Endothelial cell of umbilical vein (primary cell): Measurements from ENCODE around the gene ELOA. TPM values are rescaled to one million over a fixed set of nuclear protein-coding genes. Genes with fewer than 3 reads are reported as not detected.

Experiments used
- BruUV-seq: library from RNA; stranded (reverse); fragments of 400-500 nt; replicated peaks from 2 replicates; lab custom pipeline; 2021; lab: Mats Ljungman, UMichigan
- CTCF ChIA-PET: fragments of 300-600, 350-600 bp; sonication (Branson Sonifier 250); formaldehyde crosslinking; loops from one replicate; lab custom pipeline; 2021; ENCODE audit warnings: antibody characterized with exemption, inconsistent platforms; lab: Charles Lee
- POLR2A ChIA-PET: fragments of 300-600, 350-600 bp; sonication (Branson Sonifier 250); formaldehyde crosslinking; loops from one replicate; lab custom pipeline; 2021; ENCODE audit warnings: antibody characterized with exemption, inconsistent platforms; lab: Charles Lee
- DNase-seq: peaks from one replicate; pipeline ENCODE4 v3.0.0-alpha.2; 2011; ENCODE audit warnings: low read depth, low spot score
- FAIRE-seq: peaks from 2 replicates; lab custom pipeline; 2011; peaks lifted over from hg19 to GRCh38; lab: Jason Lieb, UNC
- H2AFZ ChIP-seq: 2 replicates; pipeline ENCODE4 v1.6.0; 2012; ENCODE audit warnings: low read depth, low read length, control low read depth, inconsistent platforms
- H3K27ac ChIP-seq: 2 replicates; pipeline ENCODE4 v1.5.1; 2011; ENCODE audit warnings: low read depth, mild to moderate bottlenecking, control low read depth, low read length, moderate library complexity; ENCODE audit not compliant: insufficient read depth
- H3K27me3 ChIP-seq, 2 experiments: 2 replicates each; pipeline versions ENCODE4 v1.6.0 to v1.6.1; 2011; ENCODE audit warnings: low read length in 2 of 2, mixed read lengths in 1 of 2; ENCODE audit not compliant: control insufficient read depth in 2 of 2, insufficient read depth in 2 of 2
- H3K36me3 ChIP-seq, 2 experiments: 2 replicates in 1 of 2; 3 replicates in 1 of 2; pipeline ENCODE4 v1.5.1; 2011; ENCODE audit warnings: low read length in 2 of 2, mild to moderate bottlenecking in 1 of 2, moderate library complexity in 1 of 2; ENCODE audit not compliant: control insufficient read depth in 2 of 2, insufficient read depth in 2 of 2; ENCODE audit errors: extremely low read depth in 1 of 2
- H3K4me1 ChIP-seq: 3 replicates; pipeline ENCODE4 v1.5.1; 2011; ENCODE audit warnings: mild to moderate bottlenecking, low read length; ENCODE audit not compliant: control insufficient read depth, insufficient read depth; ENCODE audit errors: extremely low read depth
- H3K4me2 ChIP-seq: 2 replicates; pipeline ENCODE4 v1.6.1; 2011; ENCODE audit warnings: low read length, control low read depth, mixed read lengths; ENCODE audit not compliant: insufficient read depth
- H3K4me3 ChIP-seq, 3 experiments: fragments of 200-600 bp in 1 of 3; sonication (generic), shearing (Covaris generic) in 1 of 3; replicated peaks in 1 of 3; 2 replicates each; pipeline ENCODE4 v1.5.1; 2011 to 2016; ENCODE audit warnings: control low read depth in 3 of 3, low read length in 3 of 3, mild to moderate bottlenecking in 2 of 3, inconsistent platforms in 1 of 3, low read depth in 1 of 3, moderate library complexity in 1 of 3; ENCODE audit not compliant: insufficient read depth in 1 of 3
- H3K79me2 ChIP-seq: 2 replicates; pipeline ENCODE4 v1.6.0; 2012; ENCODE audit warnings: low read length, inconsistent platforms; ENCODE audit not compliant: control insufficient read depth, insufficient read depth
- H3K9ac ChIP-seq: replicated peaks from 2 replicates; pipeline ENCODE3; 2011; ENCODE audit warnings: low read length, control low read depth; ENCODE audit not compliant: insufficient read depth; ENCODE audit errors: extremely low read depth
- H3K9me1 ChIP-seq: replicated peaks from 3 replicates; pipeline ENCODE4 v1.6.0; 2011; ENCODE audit warnings: mild to moderate bottlenecking, low read length; ENCODE audit not compliant: control insufficient read depth, insufficient read depth; ENCODE audit errors: extremely low read depth
- H3K9me3 ChIP-seq: replicated peaks from 2 replicates; pipeline ENCODE4 v1.5.1; 2012; ENCODE audit warnings: low read length, inconsistent platforms; ENCODE audit not compliant: control insufficient read depth, insufficient read depth
- H4K20me1 ChIP-seq: replicated peaks from 2 replicates; pipeline ENCODE3; 2011; ENCODE audit warnings: mild to moderate bottlenecking, low read length; ENCODE audit not compliant: control insufficient read depth, insufficient read depth; ENCODE audit errors: extremely low read depth
- EZH2 ChIP-seq: IDR thresholded peaks from 2 replicates; pipeline ENCODE4 v1.6.1; 2012; ENCODE audit warnings: borderline replicate concordance, low read depth, mild to moderate bottlenecking, moderate library complexity, low read length, inconsistent platforms; ENCODE audit not compliant: severe bottlenecking
- FOS ChIP-seq: IDR thresholded peaks from 2 replicates; pipeline ENCODE4 v1.6.1; 2011; ENCODE audit warnings: mild to moderate bottlenecking, low read length, moderate library complexity, borderline replicate concordance; ENCODE audit not compliant: insufficient read depth
- GATA2 ChIP-seq: IDR thresholded peaks from 2 replicates; pipeline ENCODE4 v1.7.0; 2011; ENCODE audit warnings: low read depth, mild to moderate bottlenecking, moderate library complexity, mixed read lengths, low read length; ENCODE audit not compliant: insufficient read length, insufficient read depth
- JUN ChIP-seq: IDR thresholded peaks from 2 replicates; pipeline ENCODE4 v1.6.1; 2011; ENCODE audit warnings: borderline replicate concordance, low read depth; ENCODE audit not compliant: insufficient read length, insufficient read depth
- MYC ChIP-seq: IDR thresholded peaks from one replicate; pipeline ENCODE4 v1.6.1; 2011; ENCODE audit warnings: mild to moderate bottlenecking, low read depth, low read length
- POLR2A ChIP-seq: IDR thresholded peaks from 2 replicates; pipeline ENCODE4 v1.6.1; 2012; ENCODE audit warnings: low read depth, mild to moderate bottlenecking, control low read depth, low read length
- POLR2AphosphoS5 ChIP-seq: IDR thresholded peaks from 2 replicates; pipeline ENCODE4 v1.6.1; 2012; ENCODE audit warnings: low read depth, mild to moderate bottlenecking, control low read depth, low read length, moderate library complexity; ENCODE audit not compliant: insufficient read depth
- dilution Hi-C: fragments of 300-500 bp; cut with MboI; formaldehyde crosslinking; loops from one replicate; pipeline ENCODE4 v1.15.0; 2019; ENCODE audit warnings: low sequenced_read_pairs; ENCODE audit not compliant: extremely low pct_ligation_motif_present
- intact Hi-C: fragments of 100-400 bp; cut with micrococcal nuclease; formaldehyde crosslinking; loops from one replicate; pipeline ENCODE4 v1.10.0; 2022
- polyA plus RNA-seq, 4 experiments: library from polyadenylated mRNA; depleted of rRNA in 3 of 4; stranded (reverse) in 3 of 4; unstranded in 1 of 4; fragments of >200 nt; gene quantifications; 2 replicates each; pipeline versions ENCODE4 v1.2.1 to v1.2.3, GENCODE V29; 2011 to 2012; ENCODE audit warnings: missing spikeins in 1 of 4
- total RNA-seq: library from RNA; stranded (reverse); gene quantifications from 2 replicates; pipeline ENCODE4 v1.2.3, GENCODE V29; 2021
- TF ChIP-seq, protein P1 (sequence below), 2 donors: IDR thresholded peaks; 1 replicate in 1 of 2; 2 replicates in 1 of 2; pipeline ENCODE4 v1.5.1; 2011; ENCODE audit warnings: low read length in 2 of 2, mild to moderate bottlenecking in 2 of 2, moderate library complexity in 2 of 2, control low read depth in 1 of 2, inconsistent platforms in 1 of 2, low read depth in 1 of 2; ENCODE audit not compliant: insufficient read depth in 1 of 2; ENCODE audit errors: extremely low read depth in 1 of 2
- TF ChIP-seq, protein P2 (sequence below): IDR thresholded peaks from 2 replicates; pipeline ENCODE4 v1.6.1; 2011; ENCODE audit not compliant: insufficient read depth, insufficient read length

The ELOA gene
- total and polyA plus RNA-seq, 2 donors (not counting 3 experiments of a cell fraction or from before 2014, with no cell fraction given), result 11.9 to 42.6 TPM

DNA sequence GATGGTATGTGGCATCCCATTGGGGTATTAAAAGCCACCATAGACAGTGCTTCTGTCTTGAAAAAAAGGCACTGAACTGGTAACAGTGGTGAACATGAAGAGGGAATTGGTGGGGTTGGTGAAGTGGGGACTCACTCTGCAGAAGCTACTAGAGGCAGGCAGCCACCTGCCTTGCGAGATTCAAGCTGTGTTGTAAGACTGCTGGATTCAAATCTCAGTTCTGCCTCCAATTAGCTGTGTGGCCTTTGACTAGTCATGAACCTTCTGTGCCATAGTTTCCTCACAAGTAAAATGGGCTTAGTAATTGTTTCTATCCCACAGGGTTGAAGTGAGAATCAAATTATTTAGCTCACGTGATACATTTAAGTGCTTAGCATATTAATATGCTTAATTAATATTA lies 16.6 kb upstream of the ELOA start:
- Histone ChIP-seq H3K4me2 (no peak overlapping the region), H4K20me1 (no peaks in the 10 kb centered on the region), H2AFZ (no peak overlapping the region), H3K9ac (no peak overlapping the region), H3K79me2 (peaks cover 25% of the 10 kb centered on the region), H3K4me1 (no peaks in the 10 kb centered on the region), H3K4me3 (no peak overlapping the region), H3K27ac (no peak overlapping the region), H3K9me3 (no peaks in the 10 kb centered on the region), H3K27me3 (no peaks in the 10 kb centered on the region), H3K9me1 (no peaks in the 10 kb centered on the region), H3K36me3 (no peaks in the 10 kb centered on the region)
- no peak for TF ChIP-seq MYC
- TF ChIP-seq POLR2A, result no peak
- TF ChIP-seq, protein P1, sequence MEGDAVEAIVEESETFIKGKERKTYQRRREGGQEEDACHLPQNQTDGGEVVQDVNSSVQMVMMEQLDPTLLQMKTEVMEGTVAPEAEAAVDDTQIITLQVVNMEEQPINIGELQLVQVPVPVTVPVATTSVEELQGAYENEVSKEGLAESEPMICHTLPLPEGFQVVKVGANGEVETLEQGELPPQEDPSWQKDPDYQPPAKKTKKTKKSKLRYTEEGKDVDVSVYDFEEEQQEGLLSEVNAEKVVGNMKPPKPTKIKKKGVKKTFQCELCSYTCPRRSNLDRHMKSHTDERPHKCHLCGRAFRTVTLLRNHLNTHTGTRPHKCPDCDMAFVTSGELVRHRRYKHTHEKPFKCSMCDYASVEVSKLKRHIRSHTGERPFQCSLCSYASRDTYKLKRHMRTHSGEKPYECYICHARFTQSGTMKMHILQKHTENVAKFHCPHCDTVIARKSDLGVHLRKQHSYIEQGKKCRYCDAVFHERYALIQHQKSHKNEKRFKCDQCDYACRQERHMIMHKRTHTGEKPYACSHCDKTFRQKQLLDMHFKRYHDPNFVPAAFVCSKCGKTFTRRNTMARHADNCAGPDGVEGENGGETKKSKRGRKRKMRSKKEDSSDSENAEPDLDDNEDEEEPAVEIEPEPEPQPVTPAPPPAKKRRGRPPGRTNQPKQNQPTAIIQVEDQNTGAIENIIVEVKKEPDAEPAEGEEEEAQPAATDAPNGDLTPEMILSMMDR (IDR thresholded peaks at IDR 0.05; ENCODE audit: extremely low read depth in 1 of 2, insufficient read depth in 1 of 2, low read depth in 1 of 2, low read length in 2 of 2), result no peak
- no peak for TF ChIP-seq GATA2
- no peak for TF ChIP-seq EZH2
- TF ChIP-seq JUN, result no peak
- TF ChIP-seq, protein P2, sequence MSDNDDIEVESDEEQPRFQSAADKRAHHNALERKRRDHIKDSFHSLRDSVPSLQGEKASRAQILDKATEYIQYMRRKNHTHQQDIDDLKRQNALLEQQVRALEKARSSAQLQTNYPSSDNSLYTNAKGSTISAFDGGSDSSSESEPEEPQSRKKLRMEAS, result no peak
- no peak for TF ChIP-seq FOS
- no peak for TF ChIP-seq POLR2AphosphoS5
- BruUV-seq, result no TSS peak
- FAIRE-seq (no peak), DNase-seq (no peak)
- intact Hi-C loops, result no loop called here
- POLR2A ChIA-PET, result no interaction called here
- CTCF ChIA-PET, result interaction anchor here (0.7 to 1.3 kb wide), 2 partner anchors 10 to 187 kb away, joined by 3 to 5 read pairs; no protein-coding TSS in a partner anchor
- dilution Hi-C loops, result no loop called here
